ENCODE data around the gene TACSTD2.
"Not testable (repeated sequence)": the region's sequence is repeated elsewhere in the genome, so short reads cannot be mapped to it uniquely, and the experiment has no call there.

TACSTD2 gene

GRCh38 chr1:58576727-58577653, at the start of gene TACSTD2:
Gene TACSTD2 (minus strand): TSS chr1:58577252. CDS start chr1:58577156, 96 bp downstream.
- no peak for DNase-seq

GRCh38 chr1:58626293-58626692, 49.2 kb upstream of the TACSTD2 start:
- no peak for DNase-seq

DNA sequence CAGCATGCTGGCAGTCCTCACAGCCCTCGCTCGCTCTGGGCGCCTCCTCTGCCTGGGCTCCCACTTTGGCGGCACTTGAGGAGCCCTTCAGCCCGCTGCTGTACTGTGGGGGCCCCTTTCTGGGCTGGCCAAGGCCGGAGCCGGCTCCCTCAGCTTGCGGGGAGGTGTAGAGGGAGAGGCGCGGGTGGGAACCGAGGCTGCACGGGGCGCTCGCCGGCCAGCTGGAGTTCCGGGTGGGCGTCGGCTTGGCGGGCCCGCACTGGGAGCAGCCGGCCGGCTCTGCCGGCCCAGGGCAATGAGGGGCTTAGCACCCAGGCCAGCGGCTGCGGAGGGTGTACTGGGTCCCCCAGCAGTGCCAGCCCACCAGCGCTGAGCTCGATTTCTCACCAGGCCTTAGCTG, 46.2 kb upstream of the TACSTD2 start:
- not testable (repeated sequence) for DNase-seq

DNA sequence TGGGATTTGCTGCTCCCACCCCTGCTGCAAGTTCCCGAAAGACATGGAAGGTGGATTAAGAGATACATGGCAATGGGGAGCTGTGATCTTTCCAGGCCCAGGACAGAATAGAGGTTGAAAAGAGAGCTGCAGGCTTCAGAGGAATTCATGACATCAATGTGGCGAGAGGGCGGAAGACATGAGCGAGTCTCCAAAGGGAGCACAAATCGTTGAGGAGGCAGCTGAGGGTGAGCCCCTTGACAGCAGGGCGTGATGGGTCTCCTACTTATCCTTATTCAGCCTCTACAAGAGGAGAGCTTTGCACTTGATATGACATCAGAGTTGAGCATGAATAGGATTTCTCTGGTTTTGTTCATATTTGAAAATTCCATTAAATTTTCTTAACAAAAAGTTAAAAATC, 45.5 kb upstream of the TACSTD2 start:
- DNase-seq = no peak

DNA sequence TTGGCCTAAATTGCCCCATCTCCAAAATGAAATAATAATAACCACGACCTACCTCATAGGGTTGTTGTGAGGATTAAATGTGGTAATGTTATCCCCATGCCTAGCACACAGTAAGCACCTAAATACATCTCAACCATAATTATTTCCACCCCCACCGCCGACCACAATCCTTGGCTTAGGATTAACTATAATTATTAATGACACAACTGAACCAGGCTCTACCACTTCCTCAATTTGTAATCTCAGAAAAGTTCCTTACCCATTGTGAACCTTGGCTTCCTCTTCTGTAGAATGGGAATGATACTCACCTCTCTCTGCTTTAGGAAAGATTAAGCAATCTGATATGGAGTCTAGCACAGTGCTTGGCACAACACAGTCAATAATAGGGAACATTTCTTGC, 44.3 kb upstream of the TACSTD2 start:
- no peak for DNase-seq

DNA sequence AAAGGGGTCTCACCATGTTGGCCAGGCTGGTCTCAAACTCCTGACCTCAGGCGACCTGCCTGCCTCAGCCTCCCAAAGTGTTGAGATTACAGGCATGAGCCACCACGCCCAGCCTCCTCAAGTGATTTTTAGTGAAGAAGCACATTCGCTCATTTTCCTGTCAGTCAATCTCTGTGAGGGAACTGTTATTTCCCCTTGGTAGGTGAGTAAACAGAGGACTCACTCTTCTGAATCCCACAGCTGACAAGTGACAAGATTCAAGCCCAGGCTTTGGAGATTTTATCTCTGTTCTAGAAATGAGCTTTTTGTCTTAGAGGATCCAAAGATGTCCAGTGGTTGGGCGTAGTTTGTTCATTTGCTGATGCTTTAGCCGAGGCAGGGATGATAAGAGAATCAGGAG, 43.9 kb upstream of the TACSTD2 start:
- no peak for DNase-seq

- DNase-seq = no peak
These were observed 43.2 kb upstream of the TACSTD2 start for GRCh38 chr1:58620259-58620658.

DNA sequence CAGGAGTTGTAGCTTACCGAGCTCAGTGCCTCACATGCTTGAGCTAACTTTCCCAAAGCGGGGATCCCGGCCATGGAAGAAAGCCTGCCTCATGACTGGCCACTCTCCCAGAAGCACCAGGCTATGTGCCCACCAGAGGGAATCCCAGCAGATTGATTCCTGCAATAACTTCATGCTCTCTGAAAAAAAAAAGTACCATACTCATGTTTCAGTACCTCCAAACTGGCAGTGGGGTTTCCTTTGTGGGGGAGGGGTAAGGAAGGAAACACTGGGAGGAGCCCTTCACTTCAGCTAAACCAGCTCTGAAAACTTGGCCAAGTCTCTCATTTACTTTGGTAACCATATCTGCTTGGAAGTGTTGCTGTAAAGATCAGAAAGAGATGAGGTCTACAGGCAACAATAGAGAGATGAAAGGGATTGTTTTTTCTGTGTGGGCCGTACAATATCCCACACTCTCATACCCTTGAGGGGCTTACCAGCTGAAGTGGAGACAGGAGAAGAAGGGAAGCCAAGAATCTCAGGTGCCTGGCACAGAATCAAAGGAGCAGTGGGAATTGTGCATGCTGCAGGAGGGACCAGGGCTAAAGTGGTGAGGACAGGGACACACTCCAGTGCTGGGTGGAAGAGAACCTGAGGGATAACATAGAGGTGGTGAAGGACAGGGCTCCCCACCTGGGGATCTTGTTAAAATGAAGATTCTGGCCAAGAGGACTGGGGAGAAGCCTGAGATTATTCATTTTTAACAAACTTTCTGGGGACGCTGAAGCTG, 42.4 kb upstream of the TACSTD2 start:
- DNase-seq = no peak

GRCh38 chr1:58618303-58618702, 41.3 kb upstream of the TACSTD2 start:
- DNase-seq = peak in 1 of 2 experiments; percentile 11

GRCh38 chr1:58611861-58612385, 34.9 kb upstream of the TACSTD2 start:
- DNase-seq = no peak

DNA sequence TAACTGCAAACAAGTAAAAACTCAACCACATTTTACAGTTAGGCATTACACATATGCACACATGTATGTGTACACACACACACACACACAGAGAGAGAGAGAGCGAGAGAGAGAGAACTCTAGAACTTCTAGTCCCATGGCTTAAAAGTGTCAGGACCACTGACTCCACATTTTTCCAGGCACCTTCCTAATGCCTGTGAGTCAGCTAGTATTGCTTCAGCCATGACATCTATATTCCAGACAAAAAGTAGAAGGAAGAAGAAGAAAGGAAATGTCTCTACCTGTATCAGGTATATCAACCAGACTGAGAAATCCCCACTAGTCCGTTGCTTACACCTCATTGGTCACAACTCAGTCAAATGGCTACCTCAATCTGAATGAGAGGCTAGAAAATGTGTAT, 31.9 kb upstream of the TACSTD2 start:
- no peak for DNase-seq

- no peak for DNase-seq
These were observed 31.2 kb upstream of the TACSTD2 start for GRCh38 chr1:58608297-58608696.

- no peak for DNase-seq
These were observed 30.3 kb upstream of the TACSTD2 start for GRCh38 chr1:58607391-58607790.

DNA sequence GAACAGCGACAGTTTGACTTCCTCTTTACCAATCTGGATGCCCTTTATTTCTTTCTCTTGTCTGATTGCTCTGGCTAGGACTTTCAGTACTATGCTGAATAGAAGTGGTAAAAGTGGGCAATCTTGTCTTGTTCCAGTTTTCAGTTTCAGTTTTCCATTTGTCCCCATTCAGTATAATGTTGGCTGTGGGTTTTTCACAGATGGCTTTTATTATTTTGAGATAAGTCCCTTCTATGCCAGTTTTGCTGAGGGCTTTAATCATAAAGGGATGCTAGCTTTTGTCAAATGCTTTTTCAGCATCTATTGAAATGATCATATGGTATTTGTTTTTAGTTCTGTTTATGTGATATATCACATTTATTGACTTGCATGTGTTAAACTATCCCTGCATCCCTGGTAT, 24.9 kb upstream of the TACSTD2 start:
- DNase-seq = not testable (repeated sequence)

- no peak for DNase-seq
These were observed 20.9 kb upstream of the TACSTD2 start for GRCh38 chr1:58597996-58598395.

DNA sequence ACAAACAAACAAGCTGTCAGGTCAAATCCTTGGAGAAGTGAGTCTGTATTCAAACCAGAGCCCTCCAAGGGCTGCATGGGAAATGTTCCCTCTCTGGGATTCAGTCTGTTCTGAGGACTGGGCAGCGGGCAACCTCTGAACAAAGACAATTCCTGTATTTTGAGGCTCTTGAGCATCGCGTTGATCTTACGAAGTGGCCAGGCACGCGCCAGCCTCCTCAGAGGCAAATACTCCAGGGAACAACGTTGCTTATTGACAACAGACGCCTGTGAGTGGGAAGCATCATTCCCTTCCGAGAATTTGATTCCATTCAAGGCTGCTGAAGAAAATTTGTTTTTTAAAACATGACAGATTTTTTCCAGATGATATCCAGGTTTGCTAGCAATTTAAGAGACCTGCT, 20.0 kb upstream of the TACSTD2 start:
- no peak for DNase-seq

GRCh38 chr1:58596631-58597052, 19.6 kb upstream of the TACSTD2 start:
- DNase-seq = no peak

DNA sequence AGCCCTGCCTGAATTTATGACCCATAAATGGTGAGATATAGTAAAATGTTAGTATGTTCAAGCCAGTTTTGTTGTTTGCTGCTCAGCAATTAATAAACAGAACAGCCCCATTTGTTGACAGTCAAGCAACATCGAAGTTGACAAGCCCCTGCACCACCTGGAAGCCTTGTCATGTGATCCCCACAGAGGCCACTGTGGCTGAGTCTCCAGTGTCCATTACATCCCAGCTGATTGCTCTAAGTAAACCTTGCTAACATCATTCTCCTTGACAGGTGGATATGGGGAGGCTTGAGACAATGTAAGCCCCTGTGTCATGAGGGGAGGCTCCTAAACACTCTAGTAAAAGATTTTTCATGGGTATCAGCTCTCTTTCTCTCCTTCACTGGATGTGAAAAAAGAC, 17.5 kb upstream of the TACSTD2 start:
- no peak for DNase-seq

- DNase-seq = no peak
These were observed 15.6 kb upstream of the TACSTD2 start for GRCh38 chr1:58592522-58593134.

DNA sequence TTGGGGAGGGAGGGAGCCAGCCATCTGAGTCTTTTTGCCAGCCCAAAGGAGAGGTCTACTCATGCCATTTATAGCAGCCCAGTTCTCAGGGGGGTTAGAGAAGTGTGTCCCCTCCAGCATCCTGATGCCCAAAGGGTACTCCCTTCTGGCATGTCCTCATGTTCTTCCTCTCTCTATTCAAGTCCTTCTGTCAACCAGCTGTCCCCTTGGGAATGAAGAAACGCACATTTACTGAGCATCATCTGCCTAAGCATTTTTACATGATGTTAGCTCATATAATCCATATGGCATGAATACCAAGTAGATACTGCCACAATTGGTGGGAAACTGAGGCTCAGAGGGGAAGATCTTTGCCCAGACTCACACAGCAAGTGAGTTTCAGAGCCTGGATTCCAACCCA, 14.8 kb upstream of the TACSTD2 start:
- DNase-seq = no peak

DNA sequence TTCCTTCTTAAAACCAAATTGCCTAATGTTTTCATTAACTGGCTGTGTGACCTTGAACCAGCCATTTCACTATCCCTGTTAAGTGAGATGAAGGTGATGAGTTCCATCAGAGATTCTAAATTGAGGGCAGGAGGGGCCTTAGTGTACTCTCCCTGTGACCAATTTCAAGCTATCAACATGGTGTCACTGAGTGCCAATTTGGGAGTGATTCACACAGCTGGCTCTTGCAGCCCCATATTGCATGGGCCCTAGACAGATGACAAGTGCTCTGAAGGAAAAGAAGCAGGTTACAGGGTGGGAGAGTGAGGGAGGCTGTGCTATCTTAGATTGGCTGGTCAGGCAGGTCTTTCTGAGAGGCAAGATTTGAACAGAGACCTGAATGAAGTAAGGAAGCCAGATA, 13.0 kb upstream of the TACSTD2 start:
- no peak for DNase-seq

- no peak for DNase-seq
These were observed 11.3 kb upstream of the TACSTD2 start for GRCh38 chr1:58588396-58588795.

- no peak for DNase-seq
These were observed 10.6 kb upstream of the TACSTD2 start for GRCh38 chr1:58587667-58588066.

Data from activated CD4-positive, alpha-beta T cell treated with anti-CD3 and anti-CD28 coated beads, Interleukin-2, amount 50 U/mL, for 48 hours (primary cell).